ENCODE results near the gene AMTN. TPM values are rescaled to one million over a fixed set of nuclear protein-coding genes. Genes with fewer than 3 reads are reported as not detected.

The AMTN gene
- total RNA-seq, 2 experiments from 2014 or later = not detected

DNA sequence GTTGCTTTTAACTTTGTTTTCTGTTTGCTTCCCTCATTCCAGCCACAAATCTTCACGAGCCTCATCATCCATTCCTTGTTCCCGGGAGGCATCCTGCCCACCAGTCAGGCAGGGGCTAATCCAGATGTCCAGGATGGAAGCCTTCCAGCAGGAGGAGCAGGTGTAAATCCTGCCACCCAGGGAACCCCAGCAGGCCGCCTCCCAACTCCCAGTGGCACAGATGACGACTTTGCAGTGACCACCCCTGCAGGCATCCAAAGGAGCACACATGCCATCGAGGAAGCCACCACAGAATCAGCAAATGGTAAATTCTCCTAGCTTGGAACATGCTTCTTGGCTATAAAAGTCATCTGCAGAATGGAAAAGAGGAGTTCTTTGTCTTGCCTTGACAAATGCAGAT, 12.6 kb downstream of the AMTN start:
- Mint-ChIP-seq H3K4me3 (no peak overlapping the region), H3K27ac (no peak overlapping the region), H3K9me3 (no peaks in the 10 kb centered on the region), H3K36me3 (ENCODE audit: low read depth) (no peaks in the 10 kb centered on the region), H3K27me3 (peaks cover 42% of the 10 kb centered on the region), H3K4me1 (ENCODE audit: low read depth) (no peaks in the 10 kb centered on the region)
- no peak for ATAC-seq (ENCODE audit: poor library complexity)
- TF ChIP-seq CTCF (IDR thresholded peaks at IDR 0.05) = no peak
- Histone ChIP-seq H3K36me3 (ENCODE audit: insufficient read depth, low read length) (no peaks in the 10 kb centered on the region), H3K9me3 (ENCODE audit: control insufficient read depth in 1 of 2, insufficient read depth in 1 of 2, low read length in 2 of 2) (no peaks in the 10 kb centered on the region), H3K4me3 (ENCODE audit: low read length) (no peak overlapping the region), H3K27ac (ENCODE audit: low read depth in 1 of 2, low read length in 2 of 2) (no peak overlapping the region), H3K27me3 (ENCODE audit: control insufficient read depth in 1 of 2, insufficient read depth in 2 of 2, low read length in 2 of 2) (peaks cover 0 to 4% of the 10 kb centered on the region in 2 experiments), H3K4me1 (ENCODE audit: insufficient read depth, low read length) (no peaks in the 10 kb centered on the region)
- CTCF ChIA-PET = no interaction called here
- no peak for DNase-seq
- intact Hi-C loops (cut with DNase I, micrococcal nuclease) = no loop called here
- POLR2A ChIA-PET = no interaction called here

DNA sequence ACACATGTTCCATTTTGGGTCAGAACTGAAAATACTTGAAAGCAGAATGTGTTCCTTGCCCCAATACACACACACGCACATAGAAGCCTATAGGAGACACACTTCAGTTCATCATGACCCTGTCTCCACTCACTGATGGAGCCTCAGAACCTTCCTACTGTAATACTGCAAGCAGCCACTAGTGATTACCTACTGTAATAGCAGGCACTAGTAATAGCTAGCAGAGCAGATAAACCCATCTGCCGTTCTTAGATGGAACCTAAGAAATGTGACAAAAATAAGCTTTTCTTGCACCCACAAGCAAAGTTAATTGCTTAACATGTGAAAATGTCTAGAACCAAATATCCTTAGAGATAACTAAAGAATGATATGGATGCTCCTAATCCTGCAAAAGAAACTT, 13.6 kb downstream of the AMTN start:
- TF ChIP-seq CTCF (IDR thresholded peaks at IDR 0.05) = no peak
- no peaks in the 10 kb centered on the region for H3K4me1 ChIP-seq (ENCODE audit: insufficient read depth, low read length)
- peaks cover 0 to 4% of the 10 kb centered on the region in 2 experiments for H3K27me3 ChIP-seq (ENCODE audit: control insufficient read depth in 1 of 2, insufficient read depth in 2 of 2, low read length in 2 of 2)
- intact Hi-C loops (cut with DNase I, micrococcal nuclease) = no loop called here
- Mint-ChIP-seq H3K27ac (no peak overlapping the region), H3K9me3 (no peaks in the 10 kb centered on the region), H3K36me3 (ENCODE audit: low read depth) (no peaks in the 10 kb centered on the region), H3K4me3 (no peak overlapping the region), H3K4me1 (ENCODE audit: low read depth) (no peaks in the 10 kb centered on the region), H3K27me3 (peaks cover 36% of the 10 kb centered on the region)
- no peaks in the 10 kb centered on the region for H3K36me3 ChIP-seq (ENCODE audit: insufficient read depth, low read length)
- DNase-seq (no peak), ATAC-seq (ENCODE audit: poor library complexity) (no peak)
- POLR2A ChIA-PET = no interaction called here
- CTCF ChIA-PET = no interaction called here
- no peaks in the 10 kb centered on the region for H3K9me3 ChIP-seq (ENCODE audit: control insufficient read depth in 1 of 2, insufficient read depth in 1 of 2, low read length in 2 of 2)
- H3K4me3 ChIP-seq (ENCODE audit: low read length) = no peak overlapping the region
- no peak overlapping the region for H3K27ac ChIP-seq (ENCODE audit: low read depth in 1 of 2, low read length in 2 of 2)

DNA sequence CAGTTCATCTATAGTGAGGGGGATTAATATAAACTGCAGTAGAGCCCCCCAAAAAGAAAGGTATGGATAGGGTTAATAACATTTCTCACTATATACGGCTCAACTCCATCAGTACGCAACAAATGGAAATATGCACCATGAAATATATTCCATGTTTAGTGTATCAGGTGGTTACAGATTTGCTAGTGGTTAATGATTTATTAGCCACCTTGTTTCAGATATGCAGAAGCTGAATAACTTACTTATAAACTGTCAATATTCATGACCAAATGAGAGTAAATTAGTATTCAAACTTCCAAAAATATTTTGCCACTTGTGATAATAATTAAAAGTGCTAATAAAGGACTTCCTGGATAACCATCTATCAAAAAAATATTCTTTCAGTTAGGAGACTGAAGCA, 14.8 kb downstream of the AMTN start:
- H3K9me3 Mint-ChIP-seq = no peaks in the 10 kb centered on the region
- H3K36me3 Mint-ChIP-seq (ENCODE audit: low read depth) = no peaks in the 10 kb centered on the region
- Histone ChIP-seq H3K4me1 (ENCODE audit: insufficient read depth, low read length) (no peaks in the 10 kb centered on the region), H3K27me3 (ENCODE audit: control insufficient read depth in 1 of 2, insufficient read depth in 2 of 2, low read length in 2 of 2) (peaks cover 0 to 4% of the 10 kb centered on the region in 2 experiments), H3K27ac (ENCODE audit: low read depth in 1 of 2, low read length in 2 of 2) (no peak overlapping the region), H3K9me3 (ENCODE audit: control insufficient read depth in 1 of 2, insufficient read depth in 1 of 2, low read length in 2 of 2) (no peaks in the 10 kb centered on the region), H3K4me3 (ENCODE audit: low read length) (no peak overlapping the region), H3K36me3 (ENCODE audit: insufficient read depth, low read length) (no peaks in the 10 kb centered on the region)
- ATAC-seq (ENCODE audit: poor library complexity) = no peak
- TF ChIP-seq CTCF (IDR thresholded peaks at IDR 0.05) = no peak
- ChIA-PET CTCF (no interaction called here), POLR2A (no interaction called here)
- H3K27ac Mint-ChIP-seq = no peak overlapping the region
- H3K4me1 Mint-ChIP-seq (ENCODE audit: low read depth) = no peaks in the 10 kb centered on the region
- DNase-seq = no peak
- H3K4me3 Mint-ChIP-seq = no peak overlapping the region
- peaks cover 36% of the 10 kb centered on the region for H3K27me3 Mint-ChIP-seq
- intact Hi-C loops (cut with DNase I, micrococcal nuclease) = no loop called here

Data from CD4-positive, alpha-beta T cell (primary cell).